Stimulated activated CD4-positive, alpha-beta T cell treated with anti-CD3 and anti-CD28 coated beads, Interleukin-15, amount 100 ng/mL, for 48 hours (primary cell): Measurements from ENCODE around the gene CABCOCO1.

Experiments used
- DNase-seq, 2 donors: peaks; one replicate each; pipeline ENCODE4 v3.0.0-alpha.2; 2020; ENCODE audit warnings: low read depth in 2 of 2

CABCOCO1 gene

GRCh38 chr10:61754587-61755550, 92.1 kb downstream of the CABCOCO1 start:
- no peak for DNase-seq

GRCh38 chr10:61757001-61757400, 94.3 kb downstream of the CABCOCO1 start:
- DNase-seq = no peak

GRCh38 chr10:61757525-61758397, 95.0 kb downstream of the CABCOCO1 start:
- DNase-seq = no peak

GRCh38 chr10:61758433-61758832, 95.7 kb downstream of the CABCOCO1 start:
- DNase-seq = no peak

- no peak for DNase-seq
Measured at GRCh38 chr10:61759751-61760150, 97.0 kb downstream of the CABCOCO1 start.

- no peak for DNase-seq
Measured at GRCh38 chr10:61760943-61761824, 98.5 kb downstream of the CABCOCO1 start.

- no peak for DNase-seq
Measured at GRCh38 chr10:61761825-61762217, 99.1 kb downstream of the CABCOCO1 start.

- DNase-seq = no peak
Measured at GRCh38 chr10:61763778-61764177, 101.0 kb downstream of the CABCOCO1 start.

GRCh38 chr10:61764486-61764885, 101.8 kb downstream of the CABCOCO1 start:
- DNase-seq = no peak

GRCh38 chr10:61765176-61766087, 102.7 kb downstream of the CABCOCO1 start:
- DNase-seq = no peak

GRCh38 chr10:61766927-61767326, 104.2 kb downstream of the CABCOCO1 start:
- DNase-seq = no peak

- no peak for DNase-seq
Measured at GRCh38 chr10:61774031-61774430, 111.3 kb downstream of the CABCOCO1 start.

- no peak for DNase-seq
Measured at GRCh38 chr10:61775111-61775510, 112.4 kb downstream of the CABCOCO1 start.

- DNase-seq = no peak
Measured at GRCh38 chr10:61776615-61777266, 114.0 kb downstream of the CABCOCO1 start.

- DNase-seq = no peak
Measured at GRCh38 chr10:61778137-61778536, 115.4 kb downstream of the CABCOCO1 start.

- DNase-seq = no peak
Measured at GRCh38 chr10:61779276-61779675, 116.5 kb downstream of the CABCOCO1 start.

GRCh38 chr10:61779950-61780659, 117.4 kb downstream of the CABCOCO1 start:
- DNase-seq = peak in 1 of 2 donors; percentile 16

- no peak for DNase-seq
Measured at GRCh38 chr10:61780732-61781131, 118.0 kb downstream of the CABCOCO1 start.

GRCh38 chr10:61781969-61782403, 119.3 kb downstream of the CABCOCO1 start:
- DNase-seq = no peak
